ENCODE measurements around the gene SLC26A2. TPM values are rescaled to one million over a fixed set of nuclear protein-coding genes. Genes with fewer than 3 reads are reported as not detected.

Gene SLC26A2
- total and polyA plus RNA-seq, 2 experiments from 2014 or later = 45.7 to 160 TPM

DNA sequence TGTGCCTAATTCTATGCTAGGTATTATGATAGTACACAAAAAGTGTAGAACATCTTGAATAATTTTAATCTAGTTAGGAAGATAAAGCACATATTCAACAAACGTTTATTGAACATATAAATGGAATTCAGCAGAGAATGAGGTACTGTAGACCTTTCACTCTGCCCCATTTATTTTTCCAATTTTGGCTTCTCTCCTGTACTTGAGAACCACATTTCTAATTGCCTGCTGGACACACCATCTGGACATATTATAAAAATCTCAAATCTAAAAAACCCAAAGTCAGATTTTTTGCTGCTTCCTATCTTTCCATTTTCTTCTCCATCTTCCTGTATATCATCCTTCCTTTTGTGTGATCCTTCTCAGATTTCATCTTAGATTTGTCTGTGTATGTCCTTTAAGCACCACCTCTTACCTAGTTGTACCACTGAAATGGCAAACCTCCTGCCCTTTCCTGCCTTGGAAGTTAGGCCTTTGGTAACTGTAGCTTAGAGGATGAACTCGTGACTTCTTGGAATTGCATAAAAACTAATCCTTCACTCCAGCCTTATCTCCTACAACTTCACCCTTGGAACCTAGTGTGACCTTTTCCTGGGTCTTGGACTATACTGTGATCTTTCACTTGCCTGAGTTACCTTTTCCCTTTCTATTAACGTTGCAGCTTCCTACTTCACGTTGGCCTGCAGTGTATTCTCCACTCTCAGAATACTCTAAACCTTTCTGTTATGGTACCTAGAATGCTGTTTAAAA is 8.8 kb downstream of the SLC26A2 start:
- H3K9me2 ChIP-seq (replicated peaks; ENCODE audit: insufficient read depth) = no peaks in the 10 kb centered on the region
- TF ChIP-seq EZH2phosphoT487 (IDR thresholded peaks at IDR 0.05; ENCODE audit: low read depth, severe bottlenecking, unreplicated experiment) (no peak), EZH2 (IDR thresholded peaks at IDR 0.05; ENCODE audit: borderline replicate concordance) (no peak)
- TF ChIP-seq, protein P1, sequence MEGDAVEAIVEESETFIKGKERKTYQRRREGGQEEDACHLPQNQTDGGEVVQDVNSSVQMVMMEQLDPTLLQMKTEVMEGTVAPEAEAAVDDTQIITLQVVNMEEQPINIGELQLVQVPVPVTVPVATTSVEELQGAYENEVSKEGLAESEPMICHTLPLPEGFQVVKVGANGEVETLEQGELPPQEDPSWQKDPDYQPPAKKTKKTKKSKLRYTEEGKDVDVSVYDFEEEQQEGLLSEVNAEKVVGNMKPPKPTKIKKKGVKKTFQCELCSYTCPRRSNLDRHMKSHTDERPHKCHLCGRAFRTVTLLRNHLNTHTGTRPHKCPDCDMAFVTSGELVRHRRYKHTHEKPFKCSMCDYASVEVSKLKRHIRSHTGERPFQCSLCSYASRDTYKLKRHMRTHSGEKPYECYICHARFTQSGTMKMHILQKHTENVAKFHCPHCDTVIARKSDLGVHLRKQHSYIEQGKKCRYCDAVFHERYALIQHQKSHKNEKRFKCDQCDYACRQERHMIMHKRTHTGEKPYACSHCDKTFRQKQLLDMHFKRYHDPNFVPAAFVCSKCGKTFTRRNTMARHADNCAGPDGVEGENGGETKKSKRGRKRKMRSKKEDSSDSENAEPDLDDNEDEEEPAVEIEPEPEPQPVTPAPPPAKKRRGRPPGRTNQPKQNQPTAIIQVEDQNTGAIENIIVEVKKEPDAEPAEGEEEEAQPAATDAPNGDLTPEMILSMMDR (IDR thresholded peaks at IDR 0.05; ENCODE audit: poor library complexity) = no peak
- H3K36me3 ChIP-seq (replicated peaks; ENCODE audit: insufficient read depth, low read depth) = no peaks in the 10 kb centered on the region
- H3K4me3 ChIP-seq = no peak overlapping the region
- no peaks in the 10 kb centered on the region for H3K9me3 ChIP-seq (ENCODE audit: low read depth)
- peaks cover 21% of the 10 kb centered on the region for H4K20me1 ChIP-seq (ENCODE audit: insufficient read depth, poor library complexity, severe bottlenecking)
- no peak overlapping the region for H3K4me2 ChIP-seq
- no peak for DNase-seq (ENCODE audit: low spot score)
- H3K27me3 ChIP-seq = no peaks in the 10 kb centered on the region
- H2AFZ ChIP-seq = no peak overlapping the region
- peaks cover 8% of the 10 kb centered on the region for H3K4me1 ChIP-seq (ENCODE audit: insufficient read depth)
- H3K27ac ChIP-seq = no peak overlapping the region
- peaks cover 95% of the 10 kb centered on the region for H3K79me2 ChIP-seq
- WGBS (ENCODE audit: low lambda C conversion rate, missing lambda C conversion rate) = 77% methylated on average over 4 of the region's 4 CpGs

DNA sequence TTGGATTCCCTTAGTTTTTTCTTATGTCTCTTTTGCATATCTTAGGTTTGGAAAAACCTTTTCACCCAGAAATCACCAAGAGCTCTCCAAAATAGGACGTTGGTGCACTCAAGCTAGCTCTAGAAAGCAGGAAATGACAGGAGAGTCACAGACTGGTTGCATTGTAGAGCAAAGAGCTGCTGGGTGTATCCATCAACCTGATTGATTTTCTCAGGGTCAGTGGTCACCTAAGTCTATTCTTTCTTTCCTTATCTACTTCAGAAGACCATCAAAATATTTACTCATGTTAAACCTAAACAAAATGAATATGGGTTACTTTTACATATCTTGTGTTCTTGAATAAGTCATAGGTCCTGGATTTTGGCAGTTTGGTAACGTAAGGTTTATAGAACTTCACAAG is 14.9 kb downstream of the SLC26A2 start:
- Histone ChIP-seq H4K20me1 (ENCODE audit: insufficient read depth, poor library complexity, severe bottlenecking) (peaks cover 16% of the 10 kb centered on the region), H3K9me3 (ENCODE audit: low read depth) (no peaks in the 10 kb centered on the region), H3K27ac (peak overlapping the region; percentile 33), H3K4me1 (ENCODE audit: insufficient read depth) (peaks cover 12% of the 10 kb centered on the region), H3K36me3 (replicated peaks; ENCODE audit: insufficient read depth, low read depth) (peaks cover 3% of the 10 kb centered on the region), H3K27me3 (no peaks in the 10 kb centered on the region), H3K4me2 (no peak overlapping the region), H2AFZ (no peak overlapping the region), H3K9me2 (replicated peaks; ENCODE audit: insufficient read depth) (no peaks in the 10 kb centered on the region), H3K79me2 (peaks cover 84% of the 10 kb centered on the region), H3K4me3 (no peak overlapping the region)
- no peak for TF ChIP-seq EZH2 (IDR thresholded peaks at IDR 0.05; ENCODE audit: borderline replicate concordance)
- TF ChIP-seq, protein P1 (IDR thresholded peaks at IDR 0.05; ENCODE audit: poor library complexity) = no peak
- DNase-seq (ENCODE audit: low spot score) = no peak
- WGBS (ENCODE audit: low lambda C conversion rate, missing lambda C conversion rate) = 61% methylated on average over 2 of the region's 2 CpGs

DNA sequence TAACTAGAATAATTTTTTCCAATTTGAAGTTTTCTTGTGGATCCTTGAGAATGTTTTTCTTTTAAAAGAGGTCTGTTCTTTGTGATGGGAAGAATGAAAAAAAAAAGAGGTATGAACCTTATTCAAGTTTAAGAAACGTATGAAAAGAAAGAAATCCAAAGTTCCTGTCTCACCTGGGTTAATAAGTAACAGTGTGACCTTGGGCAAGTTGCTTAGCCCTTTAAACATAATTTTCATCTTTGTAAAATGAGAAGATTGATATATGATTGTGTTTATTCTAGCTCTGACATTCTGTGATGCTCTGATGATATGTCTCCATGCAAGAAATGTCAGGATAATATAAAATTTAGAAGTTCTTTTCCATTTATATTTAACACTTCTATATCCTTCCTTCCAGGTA is 19.3 kb downstream of the SLC26A2 start:
- 81% methylated on average over 1 of the region's 1 CpG for WGBS (ENCODE audit: low lambda C conversion rate, missing lambda C conversion rate)
- no peaks in the 10 kb centered on the region for H3K9me2 ChIP-seq (replicated peaks; ENCODE audit: insufficient read depth)
- peak overlapping the region; percentile 25 for H3K27ac ChIP-seq
- H2AFZ ChIP-seq = no peak overlapping the region
- H3K4me1 ChIP-seq (ENCODE audit: insufficient read depth) = peaks cover 25% of the 10 kb centered on the region
- H3K4me2 ChIP-seq = peak overlapping the region; percentile 36
- TF ChIP-seq, protein P1 (IDR thresholded peaks at IDR 0.05; ENCODE audit: poor library complexity) = no peak
- TF ChIP-seq EZH2 (IDR thresholded peaks at IDR 0.05; ENCODE audit: borderline replicate concordance) (no peak), EZH2phosphoT487 (IDR thresholded peaks at IDR 0.05; ENCODE audit: low read depth, severe bottlenecking, unreplicated experiment) (no peak)
- H3K4me3 ChIP-seq = no peak overlapping the region
- DNase-seq (ENCODE audit: low spot score) = no peak
- H3K36me3 ChIP-seq (replicated peaks; ENCODE audit: insufficient read depth, low read depth) = peaks cover 3% of the 10 kb centered on the region
- H3K79me2 ChIP-seq = peaks cover 58% of the 10 kb centered on the region
- no peaks in the 10 kb centered on the region for H3K27me3 ChIP-seq
- peaks cover 7% of the 10 kb centered on the region for H4K20me1 ChIP-seq (ENCODE audit: insufficient read depth, poor library complexity, severe bottlenecking)
- H3K9me3 ChIP-seq (ENCODE audit: low read depth) = no peaks in the 10 kb centered on the region
